Keratinocyte (primary cell): ENCODE results near the gene AGPAT3.

Experiments used
- EZH2 ChIP-seq: IDR thresholded peaks from one replicate; pipeline ENCODE4 v1.6.1; 2012; ENCODE audit warnings: inconsistent platforms, mild to moderate bottlenecking, low read length, moderate library complexity
- TF ChIP-seq, protein P1 (sequence below), 3 experiments: IDR thresholded peaks in 1 of 3; conservative IDR thresholded peaks in 1 of 3; optimal IDR thresholded peaks in 1 of 3; 2 replicates in 2 of 3; 3 replicates in 1 of 3; pipeline versions ENCODE3 to v1.5.1; 2011; ENCODE audit warnings: low read length in 3 of 3, mild to moderate bottlenecking in 3 of 3, moderate library complexity in 2 of 3, control low read depth in 1 of 3, inconsistent platforms in 1 of 3; ENCODE audit not compliant: insufficient read depth in 2 of 3; ENCODE audit errors: extremely low read depth in 1 of 3

- TF ChIP-seq, protein P1, sequence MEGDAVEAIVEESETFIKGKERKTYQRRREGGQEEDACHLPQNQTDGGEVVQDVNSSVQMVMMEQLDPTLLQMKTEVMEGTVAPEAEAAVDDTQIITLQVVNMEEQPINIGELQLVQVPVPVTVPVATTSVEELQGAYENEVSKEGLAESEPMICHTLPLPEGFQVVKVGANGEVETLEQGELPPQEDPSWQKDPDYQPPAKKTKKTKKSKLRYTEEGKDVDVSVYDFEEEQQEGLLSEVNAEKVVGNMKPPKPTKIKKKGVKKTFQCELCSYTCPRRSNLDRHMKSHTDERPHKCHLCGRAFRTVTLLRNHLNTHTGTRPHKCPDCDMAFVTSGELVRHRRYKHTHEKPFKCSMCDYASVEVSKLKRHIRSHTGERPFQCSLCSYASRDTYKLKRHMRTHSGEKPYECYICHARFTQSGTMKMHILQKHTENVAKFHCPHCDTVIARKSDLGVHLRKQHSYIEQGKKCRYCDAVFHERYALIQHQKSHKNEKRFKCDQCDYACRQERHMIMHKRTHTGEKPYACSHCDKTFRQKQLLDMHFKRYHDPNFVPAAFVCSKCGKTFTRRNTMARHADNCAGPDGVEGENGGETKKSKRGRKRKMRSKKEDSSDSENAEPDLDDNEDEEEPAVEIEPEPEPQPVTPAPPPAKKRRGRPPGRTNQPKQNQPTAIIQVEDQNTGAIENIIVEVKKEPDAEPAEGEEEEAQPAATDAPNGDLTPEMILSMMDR (optimal IDR thresholded peaks at IDR 0.05 in 1 of 3, IDR thresholded peaks at IDR 0.05 in 1 of 3, conservative IDR thresholded peaks at IDR 0.05 in 1 of 3; ENCODE audit: extremely low read depth in 1 of 3, insufficient read depth in 2 of 3, low read length in 3 of 3) = no peak
- TF ChIP-seq EZH2 = no peak
These were observed 140.0 kb downstream of the AGPAT3 start for GRCh38 chr21:44005071-44005470.
